Endothelial cell of coronary artery (primary cell): ENCODE measurements around the gene BPIFA2. TPM values are rescaled to one million over a fixed set of nuclear protein-coding genes. Genes with fewer than 3 reads are reported as not detected.

Experiments
- total RNA-seq: library from RNA; depleted of rRNA; stranded (reverse); fragments of >200 nt; gene quantifications from 2 replicates; pipeline ENCODE4 v1.2.3, GENCODE V29; 2014

Gene BPIFA2
- total RNA-seq: not detected in 2 replicates

GRCh38 chr20:33167859-33168258, at the start of gene BPIFA2:
BPIFA2 (plus strand) TSS chr20:33168159; CDS start chr20:33169146, 987 bp downstream.

DNA sequence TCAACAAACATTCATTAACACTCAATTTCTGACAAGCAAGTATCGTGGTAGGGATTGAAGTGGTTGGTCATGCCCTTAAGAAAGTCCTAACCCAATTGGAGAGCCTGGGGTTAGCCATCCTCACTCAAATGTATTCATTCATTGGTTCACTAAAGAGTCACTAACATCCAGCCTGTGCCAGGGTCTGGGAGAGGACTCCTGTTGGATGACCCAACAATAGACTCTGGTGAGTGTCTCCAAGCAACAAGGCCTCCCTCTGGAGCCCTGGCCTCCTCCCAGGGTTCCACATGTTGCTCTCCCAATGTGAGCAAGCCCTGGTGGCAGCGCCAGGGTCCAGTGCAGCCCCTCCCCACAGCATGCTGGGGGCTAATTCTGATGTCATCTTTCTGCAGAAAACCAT, 49.1 kb downstream of the BPIFA2 start, which contains the start of gene BPIFA3:
Gene BPIFA3 (plus strand): TSS at position 301 of the 400 bp plus-strand sequence. CDS start 185 bp downstream, outside the sequence.

Other genes starting within 250 kb of the BPIFA2 start
- not detected in 2 replicates for gene SUN5, start 163.7 kb upstream of the BPIFA2 start, total RNA-seq
- not detected in 2 replicates for gene BPIFB2, start 160.5 kb upstream of the BPIFA2 start, total RNA-seq
- gene BPIFB6, start 136.5 kb upstream of the BPIFA2 start, total RNA-seq: not detected in 2 replicates
- gene BPIFB3, start 114.3 kb upstream of the BPIFA2 start, total RNA-seq: not detected in 2 replicates
- gene BPIFB4, start 88.5 kb upstream of the BPIFA2 start, total RNA-seq: not detected in 2 replicates
- gene BPIFA3, start 49.2 kb downstream of the BPIFA2 start, total RNA-seq: not detected in 2 replicates
- gene BPIFA1, start 67.8 kb downstream of the BPIFA2 start, total RNA-seq: not detected in 2 replicates
- gene BPIFB1, start 115.1 kb downstream of the BPIFA2 start, total RNA-seq: not detected in 2 replicates
- 24.7 and 27.4 TPM in 2 replicates for gene CDK5RAP1, start 233.4 kb downstream of the BPIFA2 start, total RNA-seq